ENCODE results near the gene CRB2.

The CRB2 gene

DNA sequence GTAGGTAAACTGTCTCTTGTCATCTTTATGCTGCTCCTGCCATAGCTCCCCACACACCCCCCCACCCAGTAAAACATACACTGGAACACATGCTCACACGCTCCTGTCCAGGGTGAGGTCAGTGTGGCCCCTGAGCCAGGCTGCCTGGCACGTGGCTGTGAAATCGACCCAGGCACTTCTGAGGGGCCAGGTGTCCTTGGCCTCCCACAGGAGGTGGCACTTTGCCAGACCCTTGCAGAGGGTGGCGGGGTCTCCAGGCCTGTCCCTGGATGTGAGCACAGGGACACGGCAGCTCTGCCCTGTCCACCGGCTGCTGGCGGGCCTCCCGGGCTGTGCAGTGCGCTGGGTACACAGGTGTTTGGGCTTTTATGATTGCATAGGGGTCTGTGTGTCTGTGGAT lies 10.0 kb upstream of the CRB2 start:
- H3K4me3 ChIP-seq (replicated peaks; ENCODE audit: insufficient read depth, low read length) = no peak overlapping the region
- no peak overlapping the region for H3K27ac ChIP-seq (replicated peaks)
- TF ChIP-seq CTCF (IDR thresholded peaks at IDR 0.05; ENCODE audit: insufficient read depth, low read length) (no peak), GABPA (IDR thresholded peaks at IDR 0.05; ENCODE audit: low read depth) (no peak), POLR2AphosphoS5 (IDR thresholded peaks at IDR 0.05; ENCODE audit: low read depth) (no peak), SPI1 (IDR thresholded peaks at IDR 0.05; ENCODE audit: borderline replicate concordance, low read depth) (no peak)
- TF ChIP-seq, protein P1, sequence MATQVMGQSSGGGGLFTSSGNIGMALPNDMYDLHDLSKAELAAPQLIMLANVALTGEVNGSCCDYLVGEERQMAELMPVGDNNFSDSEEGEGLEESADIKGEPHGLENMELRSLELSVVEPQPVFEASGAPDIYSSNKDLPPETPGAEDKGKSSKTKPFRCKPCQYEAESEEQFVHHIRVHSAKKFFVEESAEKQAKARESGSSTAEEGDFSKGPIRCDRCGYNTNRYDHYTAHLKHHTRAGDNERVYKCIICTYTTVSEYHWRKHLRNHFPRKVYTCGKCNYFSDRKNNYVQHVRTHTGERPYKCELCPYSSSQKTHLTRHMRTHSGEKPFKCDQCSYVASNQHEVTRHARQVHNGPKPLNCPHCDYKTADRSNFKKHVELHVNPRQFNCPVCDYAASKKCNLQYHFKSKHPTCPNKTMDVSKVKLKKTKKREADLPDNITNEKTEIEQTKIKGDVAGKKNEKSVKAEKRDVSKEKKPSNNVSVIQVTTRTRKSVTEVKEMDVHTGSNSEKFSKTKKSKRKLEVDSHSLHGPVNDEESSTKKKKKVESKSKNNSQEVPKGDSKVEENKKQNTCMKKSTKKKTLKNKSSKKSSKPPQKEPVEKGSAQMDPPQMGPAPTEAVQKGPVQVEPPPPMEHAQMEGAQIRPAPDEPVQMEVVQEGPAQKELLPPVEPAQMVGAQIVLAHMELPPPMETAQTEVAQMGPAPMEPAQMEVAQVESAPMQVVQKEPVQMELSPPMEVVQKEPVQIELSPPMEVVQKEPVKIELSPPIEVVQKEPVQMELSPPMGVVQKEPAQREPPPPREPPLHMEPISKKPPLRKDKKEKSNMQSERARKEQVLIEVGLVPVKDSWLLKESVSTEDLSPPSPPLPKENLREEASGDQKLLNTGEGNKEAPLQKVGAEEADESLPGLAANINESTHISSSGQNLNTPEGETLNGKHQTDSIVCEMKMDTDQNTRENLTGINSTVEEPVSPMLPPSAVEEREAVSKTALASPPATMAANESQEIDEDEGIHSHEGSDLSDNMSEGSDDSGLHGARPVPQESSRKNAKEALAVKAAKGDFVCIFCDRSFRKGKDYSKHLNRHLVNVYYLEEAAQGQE (IDR thresholded peaks at IDR 0.05; ENCODE audit: insufficient replicate concordance, low read depth) = no peak
- H3K27me3 ChIP-seq (ENCODE audit: insufficient read depth, poor library complexity, severe bottlenecking) = no peaks in the 10 kb centered on the region
- DNase-seq (ENCODE audit: low read depth in 1 of 2, low spot score in 1 of 2) = no peak

DNA sequence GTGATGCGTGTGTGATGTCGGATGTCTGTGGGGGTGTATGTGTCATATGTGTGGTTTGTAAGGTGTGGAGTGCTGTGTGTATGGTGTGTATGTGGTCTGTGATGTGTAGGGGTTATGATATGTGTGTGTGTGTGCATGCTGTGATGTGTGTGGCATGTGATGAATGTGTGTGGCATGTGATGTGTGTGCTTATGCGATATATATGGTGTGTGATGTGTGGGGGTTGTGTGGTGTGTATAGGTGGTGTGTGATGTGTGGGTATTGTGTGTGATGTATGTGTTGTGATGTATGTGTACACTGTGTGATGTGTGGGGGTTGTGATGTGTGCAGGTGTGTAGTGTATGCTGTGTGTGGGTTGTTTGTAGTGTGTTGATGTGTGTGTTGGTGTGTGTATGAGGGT lies 9.2 kb upstream of the CRB2 start:
- DNase-seq (ENCODE audit: low read depth in 1 of 2, low spot score in 1 of 2) = no peak
- H3K27ac ChIP-seq (replicated peaks) = no peak overlapping the region
- no peak overlapping the region for H3K4me3 ChIP-seq (replicated peaks; ENCODE audit: insufficient read depth, low read length)
- TF ChIP-seq SPI1 (IDR thresholded peaks at IDR 0.05; ENCODE audit: borderline replicate concordance, low read depth) (no peak), POLR2AphosphoS5 (IDR thresholded peaks at IDR 0.05; ENCODE audit: low read depth) (no peak), CTCF (IDR thresholded peaks at IDR 0.05; ENCODE audit: insufficient read depth, low read length) (no peak), GABPA (IDR thresholded peaks at IDR 0.05; ENCODE audit: low read depth) (no peak)
- TF ChIP-seq, protein P1 (IDR thresholded peaks at IDR 0.05; ENCODE audit: insufficient replicate concordance, low read depth) = no peak
- H3K27me3 ChIP-seq (ENCODE audit: insufficient read depth, poor library complexity, severe bottlenecking) = no peaks in the 10 kb centered on the region

GRCh38 chr9:123347289-123348060 lies 8.5 kb upstream of the CRB2 start:
- no peak overlapping the region for H3K4me3 ChIP-seq (replicated peaks; ENCODE audit: insufficient read depth, low read length)

More at GRCh38 chr9:123347289-123348060, 8.5 kb upstream of the CRB2 start:
- DNase-seq (ENCODE audit: low read depth in 1 of 2, low spot score in 1 of 2) = no peak
- Histone ChIP-seq H3K27me3 (ENCODE audit: insufficient read depth, poor library complexity, severe bottlenecking) (no peaks in the 10 kb centered on the region), H3K27ac (replicated peaks) (no peak overlapping the region)
- TF ChIP-seq GABPA (IDR thresholded peaks at IDR 0.05; ENCODE audit: low read depth) = no peak
- TF ChIP-seq SPI1 (IDR thresholded peaks at IDR 0.05; ENCODE audit: borderline replicate concordance, low read depth) = no peak
- TF ChIP-seq POLR2AphosphoS5 (IDR thresholded peaks at IDR 0.05; ENCODE audit: low read depth) = no peak
- TF ChIP-seq CTCF (IDR thresholded peaks at IDR 0.05; ENCODE audit: insufficient read depth, low read length) = no peak
- TF ChIP-seq, protein P1 (IDR thresholded peaks at IDR 0.05; ENCODE audit: insufficient replicate concordance, low read depth) = no peak
